IMR-90 (cell line): ENCODE data around the gene KIF6. TPM values are rescaled to one million over a fixed set of nuclear protein-coding genes. Genes with fewer than 3 reads are reported as not detected.

ENCODE experiments used
- ATAC-seq: fragments of 200-7000 bp; cut with Tn5 transposase; 2 replicates; pipeline ENCODE4 v1.9.1; 2020; ENCODE audit warnings: low read depth, mild to moderate bottlenecking, moderate library complexity
- BruUV-seq: library from RNA; stranded (reverse); fragments of 400-500 nt; replicated peaks from 2 replicates; lab custom pipeline; 2021; lab: Mats Ljungman, UMichigan
- CTCF ChIA-PET: fragments of 300-600 bp; formaldehyde crosslinking; extraction: SDS; loops from one replicate; lab custom pipeline; 2021; ENCODE audit warnings: antibody characterized with exemption; lab: Yijun Ruan, JAX
- POLR2A ChIA-PET: fragments of 300-600 bp; sonication (Branson Sonifier 250); formaldehyde crosslinking; loops from one replicate; lab custom pipeline; 2022; ENCODE audit warnings: antibody characterized with exemption; ENCODE audit not compliant: unreplicated experiment; lab: Charles Lee
- DNase-seq: peaks from one replicate; pipeline ENCODE4 v3.0.0; 2013
- H2AFZ ChIP-seq: replicated peaks from 2 replicates; pipeline ENCODE3; 2013; ENCODE audit warnings: low read length, mild to moderate bottlenecking; ENCODE audit not compliant: poor library complexity
- H2AK5ac ChIP-seq: 2 replicates; pipeline ENCODE4 v1.6.1; 2013; ENCODE audit warnings: low read depth, low read length, inconsistent platforms
- H2AK9ac ChIP-seq: replicated peaks from 2 replicates; pipeline ENCODE3; 2013; ENCODE audit warnings: mild to moderate bottlenecking, low read depth, low read length, moderate library complexity; ENCODE audit not compliant: poor library complexity
- H2BK120ac ChIP-seq: 2 replicates; pipeline ENCODE4 v1.6.1; 2013; ENCODE audit warnings: low read depth, low read length, inconsistent platforms
- H2BK15ac ChIP-seq: 3 replicates; pipeline ENCODE4 v1.6.1; 2013; ENCODE audit warnings: low read depth, low read length, inconsistent platforms
- H2BK20ac ChIP-seq: 2 replicates; pipeline ENCODE4 v1.6.1; 2013; ENCODE audit warnings: low read depth, mild to moderate bottlenecking, inconsistent platforms, low read length, moderate library complexity
- H2BK5ac ChIP-seq: 2 replicates; pipeline ENCODE4 v1.6.1; 2013; ENCODE audit warnings: mild to moderate bottlenecking, low read depth, low read length, inconsistent platforms; ENCODE audit not compliant: poor library complexity, severe bottlenecking
- H3K14ac ChIP-seq: replicated peaks from 2 replicates; pipeline ENCODE4 v1.6.1; 2013; ENCODE audit warnings: low read depth, low read length, inconsistent platforms
- H3K18ac ChIP-seq: 2 replicates; pipeline ENCODE4 v1.6.1; 2013; ENCODE audit warnings: low read depth, low read length, control low read depth
- H3K23ac ChIP-seq: 2 replicates; pipeline ENCODE4 v1.6.1; 2013; ENCODE audit warnings: low read depth, low read length, inconsistent platforms
- H3K27ac ChIP-seq: 2 replicates; pipeline ENCODE4 v1.5.1; 2013; ENCODE audit warnings: mild to moderate bottlenecking, control low read depth, low read length; ENCODE audit not compliant: insufficient read depth
- H3K27me3 ChIP-seq: 2 replicates; pipeline ENCODE4 v1.6.1; 2013; ENCODE audit warnings: low read length; ENCODE audit not compliant: control insufficient read depth, insufficient read depth
- H3K36me3 ChIP-seq: 2 replicates; pipeline ENCODE4 v1.6.1; 2013; ENCODE audit warnings: low read length, mixed read lengths; ENCODE audit not compliant: control insufficient read depth, insufficient read depth
- H3K4ac ChIP-seq: 2 replicates; pipeline ENCODE4 v1.6.1; 2013; ENCODE audit warnings: low read depth, low read length, inconsistent platforms
- H3K4me1 ChIP-seq: 2 replicates; pipeline ENCODE4 v1.6.1; 2013; ENCODE audit warnings: low read length, mixed read lengths; ENCODE audit not compliant: control insufficient read depth, insufficient read depth
- H3K4me2 ChIP-seq: 2 replicates; pipeline ENCODE4 v1.6.1; 2013; ENCODE audit warnings: low read depth, mild to moderate bottlenecking, control low read depth, low read length, moderate library complexity
- H3K4me3 ChIP-seq: 2 replicates; pipeline ENCODE4 v1.5.1; 2013; ENCODE audit warnings: low read depth, mild to moderate bottlenecking, control low read depth, low read length, moderate library complexity; ENCODE audit not compliant: insufficient read depth
- H3K56ac ChIP-seq: 2 replicates; pipeline ENCODE4 v1.6.1; 2013; ENCODE audit warnings: low read length, inconsistent platforms; ENCODE audit not compliant: insufficient read depth; ENCODE audit errors: extremely low read depth
- H3K79me1 ChIP-seq, 2 experiments: 2 replicates each; pipeline ENCODE4 v1.6.1; 2013; ENCODE audit warnings: low read length in 2 of 2, inconsistent platforms in 1 of 2, low read depth in 1 of 2
- H3K9ac ChIP-seq: 2 replicates; pipeline ENCODE4 v1.6.1; 2013; ENCODE audit warnings: low read depth, low read length, control low read depth
- H3K9me1 ChIP-seq: 2 replicates; pipeline ENCODE4 v1.6.1; 2013; ENCODE audit warnings: low read length, inconsistent platforms; ENCODE audit not compliant: insufficient read depth
- H3K9me3 ChIP-seq: 2 replicates; pipeline ENCODE4 v1.6.1; 2013; ENCODE audit warnings: low read length; ENCODE audit not compliant: control insufficient read depth, insufficient read depth
- H4K20me1 ChIP-seq: 2 replicates; pipeline ENCODE4 v1.6.1; 2013; ENCODE audit warnings: low read length, inconsistent platforms; ENCODE audit not compliant: insufficient read depth
- H4K5ac ChIP-seq: 2 replicates; pipeline ENCODE4 v1.6.1; 2013; ENCODE audit warnings: mild to moderate bottlenecking, low read depth, low read length, control low read depth
- H4K8ac ChIP-seq, 2 experiments: 2 replicates each; pipeline ENCODE4 v1.6.1; 2013; ENCODE audit warnings: low read depth in 2 of 2, low read length in 2 of 2, control low read depth in 1 of 2, inconsistent platforms in 1 of 2
- H4K91ac ChIP-seq: 2 replicates; pipeline ENCODE4 v1.6.1; 2013; ENCODE audit warnings: low read depth, low read length, inconsistent platforms; ENCODE audit not compliant: insufficient read depth
- CHD1 ChIP-seq: IDR thresholded peaks from 2 replicates; pipeline ENCODE4 v1.6.1; 2012; ENCODE audit warnings: low read depth, low read length, improper control_type of control experiment
- FOS ChIP-seq: fragments of 150-350 bp; IDR thresholded peaks from 2 replicates; pipeline ENCODE4 v1.6.1; 2016; ENCODE audit warnings: low read depth, low read length
- MAZ ChIP-seq: IDR thresholded peaks from 2 replicates; pipeline ENCODE4 v1.6.1; 2012; ENCODE audit warnings: low read depth, mild to moderate bottlenecking, low read length, improper control_type of control experiment, moderate library complexity, borderline replicate concordance
- NFE2L2 ChIP-seq: fragments of 150-350 bp; IDR thresholded peaks from 2 replicates; pipeline ENCODE4 v1.6.1; 2016; ENCODE audit warnings: low read depth, mild to moderate bottlenecking, low read length
- POLR2A ChIP-seq: IDR thresholded peaks from 2 replicates; pipeline ENCODE4 v1.6.1; 2012; ENCODE audit warnings: mild to moderate bottlenecking, low read depth, low read length
- SMC3 ChIP-seq: fragments of 150-350 bp; IDR thresholded peaks from 2 replicates; pipeline ENCODE4 v1.6.1; 2016; ENCODE audit warnings: low read depth, mild to moderate bottlenecking, antibody characterized with exemption, low read length, moderate library complexity
- WGBS, 2 experiments: methylation state at CpG; one replicate each; pipeline versions ENCODE4 v1.1.5 to v1.1.7; 2013; ENCODE audit warnings: missing lambda C conversion rate in 2 of 2; ENCODE audit not compliant: insufficient read length in 1 of 2; ENCODE audit errors: extremely low coverage in 2 of 2; 5-methylcytosine and 5-hydroxymethylcytosine counted together
- dilution Hi-C: fragments of 300-500 bp; cut with HindIII; formaldehyde crosslinking; loops from one replicate; pipeline ENCODE4 v1.14.3; 2018; ENCODE audit warnings: low sequenced_read_pairs; ENCODE audit not compliant: unreplicated experiment
- in situ Hi-C: fragments of 300-500 bp; cut with MboI; formaldehyde crosslinking; loops from 3 replicates; pipeline ENCODE4 v1.14.3; 2019; ENCODE audit warnings: low sequenced_read_pairs, inconsistent platforms, mixed read lengths
- intact Hi-C: fragments of 100-400 bp; cut with micrococcal nuclease; formaldehyde crosslinking; loops from 2 replicates; pipeline ENCODE4 v1.10.0; 2022
- polyA plus RNA-seq, 3 experiments: library from polyadenylated mRNA; depleted of rRNA; stranded (reverse); fragments of >200 nt; gene quantifications; 2 replicates each; pipeline ENCODE4 v1.2.3, GENCODE V29; 2012; ENCODE audit warnings: low replicate concordance in 1 of 3
- total RNA-seq: library from RNA; depleted of rRNA; stranded (reverse); fragments of >200 nt; gene quantifications from 2 replicates; pipeline ENCODE4 v1.2.3, GENCODE V29; 2012

The KIF6 gene
- total and polyA plus RNA-seq, 2 of the 4 experiments (the other 2 are of a cell fraction), result under 0.01 to 0.10 TPM

DNA sequence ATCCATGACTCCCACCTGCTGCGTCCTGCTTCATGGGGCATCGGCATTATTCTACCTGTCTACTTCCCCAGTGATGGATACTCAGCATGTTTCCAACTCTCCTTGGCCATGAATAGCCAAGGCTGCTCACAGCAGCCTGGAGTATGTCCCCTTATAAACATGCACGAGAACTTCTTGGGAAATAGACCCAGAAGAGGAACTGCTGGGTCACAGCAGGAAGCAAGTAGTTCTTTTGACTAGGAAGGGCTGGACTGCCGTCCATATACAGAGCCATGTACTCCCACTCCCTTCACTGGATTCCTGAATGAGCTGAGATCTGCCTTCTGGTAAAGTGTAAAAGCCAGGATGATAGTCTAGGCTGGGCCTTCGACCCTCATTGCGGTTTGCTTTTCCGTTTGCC, 296.4 kb downstream of the KIF6 start:
- WGBS, 2 experiments, result no CpG with 5 or more reads among the region's 7 CpGs
- Histone ChIP-seq H4K91ac (no peak overlapping the region), H2BK20ac (no peak overlapping the region), H3K14ac (no peak overlapping the region), H3K9me1 (no peaks in the 10 kb centered on the region), H2BK15ac (no peak overlapping the region), H3K56ac (no peak overlapping the region), H2AK9ac (no peak overlapping the region), H3K4me1 (no peaks in the 10 kb centered on the region), H3K9me3 (no peaks in the 10 kb centered on the region), H3K4me3 (no peak overlapping the region), H3K9ac (no peak overlapping the region), H3K79me1 (no peaks in the 10 kb centered on the region), H3K27ac (no peak overlapping the region), H2BK120ac (no peak overlapping the region), H3K36me3 (no peaks in the 10 kb centered on the region), H4K20me1 (no peaks in the 10 kb centered on the region), H3K23ac (no peak overlapping the region), H3K4ac (no peak overlapping the region), H3K18ac (no peak overlapping the region), H3K27me3 (no peaks in the 10 kb centered on the region), H4K8ac (no peak overlapping the region), H2AK5ac (no peak overlapping the region), H4K5ac (no peak overlapping the region), H3K4me2 (no peak overlapping the region), H2AFZ (no peak overlapping the region), H2BK5ac (no peak overlapping the region)
- intact Hi-C loops (no loop called here), dilution Hi-C loops (no loop called here), in situ Hi-C loops (no loop called here)
- TF ChIP-seq MAZ (no peak), SMC3 (no peak), POLR2A (no peak), FOS (no peak), CHD1 (no peak), NFE2L2 (no peak)
- ATAC-seq, result no peak
- no TSS peak for BruUV-seq
- ChIA-PET POLR2A (no interaction called here), CTCF (no interaction called here)
- DNase-seq, result no peak
